ENCODE measurements around the gene IRF4.

IRF4 gene

GRCh38 chr6:443621-444159 lies 52.1 kb downstream of the IRF4 start:
- DNase-seq (ENCODE audit: low read depth in 2 of 2): no peak

- DNase-seq (ENCODE audit: low read depth in 2 of 2): peak in 1 of 2 donors; percentile 41
Observed at GRCh38 chr6:444653-445275, 53.2 kb downstream of the IRF4 start.

GRCh38 chr6:445571-446417 lies 54.2 kb downstream of the IRF4 start:
- DNase-seq (ENCODE audit: low read depth in 2 of 2): no peak

GRCh38 chr6:446418-447366 lies 55.1 kb downstream of the IRF4 start:
- DNase-seq (ENCODE audit: low read depth in 2 of 2): peak; percentile 88 to 91

GRCh38 chr6:447381-448165 lies 56.0 kb downstream of the IRF4 start:
- peak in 1 of 2 donors; percentile 47 for DNase-seq (ENCODE audit: low read depth in 2 of 2)

GRCh38 chr6:448296-449056 lies 56.9 kb downstream of the IRF4 start:
- DNase-seq (ENCODE audit: low read depth in 2 of 2): no peak

GRCh38 chr6:449057-449430 lies 57.5 kb downstream of the IRF4 start:
- DNase-seq (ENCODE audit: low read depth in 2 of 2): no peak

GRCh38 chr6:449486-450419 lies 58.2 kb downstream of the IRF4 start:
- DNase-seq (ENCODE audit: low read depth in 2 of 2): no peak

- DNase-seq (ENCODE audit: low read depth in 2 of 2): no peak
Observed at GRCh38 chr6:451336-451735, 59.8 kb downstream of the IRF4 start.

GRCh38 chr6:451847-452246 lies 60.3 kb downstream of the IRF4 start:
- no peak for DNase-seq (ENCODE audit: low read depth in 2 of 2)

- no peak for DNase-seq (ENCODE audit: low read depth in 2 of 2)
Observed at GRCh38 chr6:452301-453067, 60.9 kb downstream of the IRF4 start.

GRCh38 chr6:453152-453551 lies 61.6 kb downstream of the IRF4 start:
- no peak for DNase-seq (ENCODE audit: low read depth in 2 of 2)

GRCh38 chr6:454148-454991 lies 62.8 kb downstream of the IRF4 start:
- no peak for DNase-seq (ENCODE audit: low read depth in 2 of 2)

- no peak for DNase-seq (ENCODE audit: low read depth in 2 of 2)
Observed at GRCh38 chr6:455006-455585, 63.5 kb downstream of the IRF4 start.

GRCh38 chr6:455835-456234 lies 64.3 kb downstream of the IRF4 start:
- no peak for DNase-seq (ENCODE audit: low read depth in 2 of 2)

GRCh38 chr6:456358-456867 lies 64.9 kb downstream of the IRF4 start:
- no peak for DNase-seq (ENCODE audit: low read depth in 2 of 2)

GRCh38 chr6:456887-457286 lies 65.3 kb downstream of the IRF4 start:
- DNase-seq (ENCODE audit: low read depth in 2 of 2): no peak
